IMR-90 (cell line): ENCODE data around the gene TMEM60. TPM values are rescaled to one million over a fixed set of nuclear protein-coding genes. Genes with fewer than 3 reads are reported as not detected.

Experiments
- ATAC-seq: fragments of 200-7000 bp; cut with Tn5 transposase; 2 replicates; pipeline ENCODE4 v1.9.1; 2020; ENCODE audit warnings: low read depth, mild to moderate bottlenecking, moderate library complexity
- BruUV-seq: library from RNA; stranded (reverse); fragments of 400-500 nt; replicated peaks from 2 replicates; lab custom pipeline; 2021; lab: Mats Ljungman, UMichigan
- CTCF ChIA-PET: fragments of 300-600 bp; formaldehyde crosslinking; extraction: SDS; loops from one replicate; lab custom pipeline; 2021; ENCODE audit warnings: antibody characterized with exemption; lab: Yijun Ruan, JAX
- POLR2A ChIA-PET: fragments of 300-600 bp; sonication (Branson Sonifier 250); formaldehyde crosslinking; loops from one replicate; lab custom pipeline; 2022; ENCODE audit warnings: antibody characterized with exemption; ENCODE audit not compliant: unreplicated experiment; lab: Charles Lee
- DNase-seq: peaks from one replicate; pipeline ENCODE4 v3.0.0; 2013
- H2AFZ ChIP-seq: replicated peaks from 2 replicates; pipeline ENCODE3; 2013; ENCODE audit warnings: low read length, mild to moderate bottlenecking; ENCODE audit not compliant: poor library complexity
- H2AK5ac ChIP-seq: 2 replicates; pipeline ENCODE4 v1.6.1; 2013; ENCODE audit warnings: low read depth, low read length, inconsistent platforms
- H2AK9ac ChIP-seq: replicated peaks from 2 replicates; pipeline ENCODE3; 2013; ENCODE audit warnings: mild to moderate bottlenecking, low read depth, low read length, moderate library complexity; ENCODE audit not compliant: poor library complexity
- H2BK120ac ChIP-seq: 2 replicates; pipeline ENCODE4 v1.6.1; 2013; ENCODE audit warnings: low read depth, low read length, inconsistent platforms
- H2BK15ac ChIP-seq: 3 replicates; pipeline ENCODE4 v1.6.1; 2013; ENCODE audit warnings: low read depth, low read length, inconsistent platforms
- H2BK20ac ChIP-seq: 2 replicates; pipeline ENCODE4 v1.6.1; 2013; ENCODE audit warnings: low read depth, mild to moderate bottlenecking, inconsistent platforms, low read length, moderate library complexity
- H2BK5ac ChIP-seq: 2 replicates; pipeline ENCODE4 v1.6.1; 2013; ENCODE audit warnings: mild to moderate bottlenecking, low read depth, low read length, inconsistent platforms; ENCODE audit not compliant: poor library complexity, severe bottlenecking
- H3K14ac ChIP-seq: replicated peaks from 2 replicates; pipeline ENCODE4 v1.6.1; 2013; ENCODE audit warnings: low read depth, low read length, inconsistent platforms
- H3K18ac ChIP-seq: 2 replicates; pipeline ENCODE4 v1.6.1; 2013; ENCODE audit warnings: low read depth, low read length, control low read depth
- H3K23ac ChIP-seq: 2 replicates; pipeline ENCODE4 v1.6.1; 2013; ENCODE audit warnings: low read depth, low read length, inconsistent platforms
- H3K27ac ChIP-seq: 2 replicates; pipeline ENCODE4 v1.5.1; 2013; ENCODE audit warnings: mild to moderate bottlenecking, control low read depth, low read length; ENCODE audit not compliant: insufficient read depth
- H3K27me3 ChIP-seq: 2 replicates; pipeline ENCODE4 v1.6.1; 2013; ENCODE audit warnings: low read length; ENCODE audit not compliant: control insufficient read depth, insufficient read depth
- H3K36me3 ChIP-seq: 2 replicates; pipeline ENCODE4 v1.6.1; 2013; ENCODE audit warnings: low read length, mixed read lengths; ENCODE audit not compliant: control insufficient read depth, insufficient read depth
- H3K4ac ChIP-seq: 2 replicates; pipeline ENCODE4 v1.6.1; 2013; ENCODE audit warnings: low read depth, low read length, inconsistent platforms
- H3K4me1 ChIP-seq: 2 replicates; pipeline ENCODE4 v1.6.1; 2013; ENCODE audit warnings: low read length, mixed read lengths; ENCODE audit not compliant: control insufficient read depth, insufficient read depth
- H3K4me2 ChIP-seq: 2 replicates; pipeline ENCODE4 v1.6.1; 2013; ENCODE audit warnings: low read depth, mild to moderate bottlenecking, control low read depth, low read length, moderate library complexity
- H3K4me3 ChIP-seq: 2 replicates; pipeline ENCODE4 v1.5.1; 2013; ENCODE audit warnings: low read depth, mild to moderate bottlenecking, control low read depth, low read length, moderate library complexity; ENCODE audit not compliant: insufficient read depth
- H3K56ac ChIP-seq: 2 replicates; pipeline ENCODE4 v1.6.1; 2013; ENCODE audit warnings: low read length, inconsistent platforms; ENCODE audit not compliant: insufficient read depth; ENCODE audit errors: extremely low read depth
- H3K79me1 ChIP-seq, 2 experiments: 2 replicates each; pipeline ENCODE4 v1.6.1; 2013; ENCODE audit warnings: low read length in 2 of 2, inconsistent platforms in 1 of 2, low read depth in 1 of 2
- H3K9ac ChIP-seq: 2 replicates; pipeline ENCODE4 v1.6.1; 2013; ENCODE audit warnings: low read depth, low read length, control low read depth
- H3K9me1 ChIP-seq: 2 replicates; pipeline ENCODE4 v1.6.1; 2013; ENCODE audit warnings: low read length, inconsistent platforms; ENCODE audit not compliant: insufficient read depth
- H3K9me3 ChIP-seq: 2 replicates; pipeline ENCODE4 v1.6.1; 2013; ENCODE audit warnings: low read length; ENCODE audit not compliant: control insufficient read depth, insufficient read depth
- H4K20me1 ChIP-seq: 2 replicates; pipeline ENCODE4 v1.6.1; 2013; ENCODE audit warnings: low read length, inconsistent platforms; ENCODE audit not compliant: insufficient read depth
- H4K5ac ChIP-seq: 2 replicates; pipeline ENCODE4 v1.6.1; 2013; ENCODE audit warnings: mild to moderate bottlenecking, low read depth, low read length, control low read depth
- H4K8ac ChIP-seq, 2 experiments: 2 replicates each; pipeline ENCODE4 v1.6.1; 2013; ENCODE audit warnings: low read depth in 2 of 2, low read length in 2 of 2, control low read depth in 1 of 2, inconsistent platforms in 1 of 2
- H4K91ac ChIP-seq: 2 replicates; pipeline ENCODE4 v1.6.1; 2013; ENCODE audit warnings: low read depth, low read length, inconsistent platforms; ENCODE audit not compliant: insufficient read depth
- BHLHE40 ChIP-seq: fragments of 150-350 bp; IDR thresholded peaks from 2 replicates; pipeline ENCODE4 v1.6.1; 2016; ENCODE audit warnings: mild to moderate bottlenecking, low read depth, low read length
- CTCF ChIP-seq: conservative IDR thresholded peaks from 2 replicates; pipeline ENCODE4 v1.5.1; 2012; ENCODE audit warnings: mild to moderate bottlenecking, low read depth, low read length, improper control_type of control experiment
- MAFK ChIP-seq: IDR thresholded peaks from 2 replicates; pipeline ENCODE4 v1.6.1; 2012; ENCODE audit warnings: low read depth, low read length, improper control_type of control experiment
- WGBS, 2 experiments: methylation state at CpG; one replicate each; pipeline versions ENCODE4 v1.1.5 to v1.1.7; 2013; ENCODE audit warnings: missing lambda C conversion rate in 2 of 2; ENCODE audit not compliant: insufficient read length in 1 of 2; ENCODE audit errors: extremely low coverage in 2 of 2; 5-methylcytosine and 5-hydroxymethylcytosine counted together
- dilution Hi-C: fragments of 300-500 bp; cut with HindIII; formaldehyde crosslinking; loops from one replicate; pipeline ENCODE4 v1.14.3; 2018; ENCODE audit warnings: low sequenced_read_pairs; ENCODE audit not compliant: unreplicated experiment
- in situ Hi-C: fragments of 300-500 bp; cut with MboI; formaldehyde crosslinking; loops from 3 replicates; pipeline ENCODE4 v1.14.3; 2019; ENCODE audit warnings: low sequenced_read_pairs, inconsistent platforms, mixed read lengths
- intact Hi-C: fragments of 100-400 bp; cut with micrococcal nuclease; formaldehyde crosslinking; loops from 2 replicates; pipeline ENCODE4 v1.10.0; 2022
- polyA plus RNA-seq, 3 experiments: library from polyadenylated mRNA; depleted of rRNA; stranded (reverse); fragments of >200 nt; gene quantifications; 2 replicates each; pipeline ENCODE4 v1.2.3, GENCODE V29; 2012; ENCODE audit warnings: low replicate concordance in 1 of 3
- total RNA-seq: library from RNA; depleted of rRNA; stranded (reverse); fragments of >200 nt; gene quantifications from 2 replicates; pipeline ENCODE4 v1.2.3, GENCODE V29; 2012
- TF ChIP-seq, protein P1 (sequence below): fragments of 150-350 bp; IDR thresholded peaks from 2 replicates; pipeline ENCODE4 v1.6.1; 2017; ENCODE audit warnings: mild to moderate bottlenecking, antibody characterized with exemption, low read length, low read depth

The TMEM60 gene
- total and polyA plus RNA-seq, 2 of the 4 experiments (the other 2 are of a cell fraction): 9.9 to 17.2 TPM

- no peak for TF ChIP-seq CTCF
Observed at GRCh38 chr7:77811516-77812289, 13.5 kb upstream of the TMEM60 start (continued).

DNA sequence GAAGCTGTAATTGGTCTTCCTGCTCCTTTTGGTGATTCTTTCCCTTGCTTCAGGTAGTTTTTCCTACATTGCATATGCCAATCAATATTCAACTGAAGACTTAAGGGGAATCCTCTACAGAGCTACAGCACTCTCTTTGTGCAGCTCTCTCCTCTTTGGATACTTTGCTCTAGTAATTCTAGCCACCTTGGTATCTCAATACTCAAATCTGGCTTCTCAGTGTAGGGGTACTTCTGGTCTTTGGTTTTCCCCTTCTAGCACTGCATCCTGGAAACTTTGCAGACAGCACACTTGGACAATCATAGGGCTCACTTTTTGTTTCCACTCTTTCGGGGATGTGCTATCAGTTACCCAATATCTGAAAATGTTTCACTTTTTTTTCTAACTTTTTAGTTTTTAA lies 10.3 kb upstream of the TMEM60 start:
- Histone ChIP-seq H3K4me3 (no peak overlapping the region), H2AK5ac (no peak overlapping the region), H3K79me1 (peaks cover 9 to 27% of the 10 kb centered on the region in 2 experiments), H3K36me3 (no peaks in the 10 kb centered on the region), H2BK20ac (no peak overlapping the region), H4K5ac (no peak overlapping the region), H3K9me1 (no peaks in the 10 kb centered on the region; the same call in 1 of the 2 replicates), H4K8ac (no peak overlapping the region), H2AK9ac (no peak overlapping the region), H3K56ac (no peak overlapping the region), H3K23ac (no peak overlapping the region), H3K4me1 (peaks cover 3% of the 10 kb centered on the region), H3K14ac (no peak overlapping the region), H2BK15ac (no peak overlapping the region), H3K4me2 (no peak overlapping the region), H3K9ac (no peak overlapping the region), H3K27me3 (no peaks in the 10 kb centered on the region), H4K91ac (no peak overlapping the region), H3K4ac (no peak overlapping the region), H4K20me1 (no peaks in the 10 kb centered on the region), H3K9me3 (peaks cover 3% of the 10 kb centered on the region; the same call in 1 of the 2 replicates), H2BK120ac (no peak overlapping the region), H2BK5ac (no peak overlapping the region), H3K27ac (no peak overlapping the region), H2AFZ (no peak overlapping the region), H3K18ac (no peak overlapping the region)
- ChIA-PET CTCF (no interaction called here), POLR2A (no interaction called here)
- in situ Hi-C loops (no loop called here), dilution Hi-C loops (no loop called here), intact Hi-C loops (no loop called here)
- DNase-seq (no peak), ATAC-seq (no peak)
- no peak for TF ChIP-seq MAFK
- TF ChIP-seq, protein P1, sequence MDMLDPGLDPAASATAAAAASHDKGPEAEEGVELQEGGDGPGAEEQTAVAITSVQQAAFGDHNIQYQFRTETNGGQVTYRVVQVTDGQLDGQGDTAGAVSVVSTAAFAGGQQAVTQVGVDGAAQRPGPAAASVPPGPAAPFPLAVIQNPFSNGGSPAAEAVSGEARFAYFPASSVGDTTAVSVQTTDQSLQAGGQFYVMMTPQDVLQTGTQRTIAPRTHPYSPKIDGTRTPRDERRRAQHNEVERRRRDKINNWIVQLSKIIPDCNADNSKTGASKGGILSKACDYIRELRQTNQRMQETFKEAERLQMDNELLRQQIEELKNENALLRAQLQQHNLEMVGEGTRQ: no peak
- TF ChIP-seq BHLHE40: no peak
- no CpG with 5 or more reads among the region's 1 CpG for WGBS, 2 experiments
- no TSS peak for BruUV-seq
